HepG2 (cell line): ENCODE results near the gene PRM2. TPM values are rescaled to one million over a fixed set of nuclear protein-coding genes. Genes with fewer than 3 reads are reported as not detected.

Experiments used
- ATF7 ChIP-seq, 2 experiments: fragments of 450-650 bp in 1 of 2; sonication (generic) in 1 of 2; formaldehyde crosslinking in 1 of 2; IDR thresholded peaks; 2 replicates each; pipeline versions ENCODE4 v1.4.0 to v1.6.1; 2016 to 2020; ENCODE audit warnings: antibody characterized with exemption in 1 of 2, mild to moderate bottlenecking in 1 of 2, missing genetic modification reagents in 1 of 2
- DRAP1 ChIP-seq: IDR thresholded peaks from 2 replicates; pipeline ENCODE4 v1.6.1; 2016; ENCODE audit warnings: missing genetic modification reagents, missing compliant biosample characterization
- FOXA3 ChIP-seq: IDR thresholded peaks from 2 replicates; pipeline ENCODE4 v1.6.1; 2016; ENCODE audit warnings: missing genetic modification reagents, missing compliant biosample characterization
- HMGA1 ChIP-seq: sonication (generic); formaldehyde crosslinking; conservative IDR thresholded peaks from 2 replicates; pipeline ENCODE4 v1.4.0; 2020; ENCODE audit warnings: missing genetic modification reagents
- PRDM10 ChIP-seq: sonication (generic); formaldehyde crosslinking; IDR thresholded peaks from 2 replicates; pipeline ENCODE4 v1.4.0; 2020; ENCODE audit warnings: low read depth, missing genetic modification reagents
- REXO4 ChIP-seq: sonication (generic); formaldehyde crosslinking; IDR thresholded peaks from 2 replicates; pipeline ENCODE4 v1.8.0; 2022; ENCODE audit warnings: missing genetic modification reagents, mild to moderate bottlenecking, borderline replicate concordance
- ZBTB38 ChIP-seq: sonication (generic); formaldehyde crosslinking; IDR thresholded peaks from 2 replicates; pipeline ENCODE4 v1.5.1; 2020; ENCODE audit warnings: mild to moderate bottlenecking, missing genetic modification reagents
- ZNF33A ChIP-seq: sonication (generic); formaldehyde crosslinking; IDR thresholded peaks from 2 replicates; pipeline ENCODE4 v1.5.1; 2020; ENCODE audit warnings: missing genetic modification reagents, mild to moderate bottlenecking, moderate library complexity, borderline replicate concordance
- ZNF484 ChIP-seq: sonication (generic); formaldehyde crosslinking; IDR thresholded peaks from 2 replicates; pipeline ENCODE4 v1.5.1; 2020; ENCODE audit warnings: mild to moderate bottlenecking, low read depth, missing genetic modification reagents, borderline replicate concordance
- ZNF646 ChIP-seq: sonication (generic); formaldehyde crosslinking; IDR thresholded peaks from 2 replicates; pipeline ENCODE4 v1.9.0; 2021; ENCODE audit warnings: mild to moderate bottlenecking, missing genetic modification reagents
- ZNF878 ChIP-seq: sonication (generic); formaldehyde crosslinking; IDR thresholded peaks from 2 replicates; pipeline ENCODE4 v1.8.1; 2023; ENCODE audit warnings: mild to moderate bottlenecking, missing genetic modification reagents, moderate library complexity
- polyA plus RNA-seq, 8 experiments: library from polyadenylated mRNA; depleted of rRNA in 3 of 8; stranded (reverse) in 7 of 8; unstranded in 1 of 8; fragments of >200 nt; fragmentation: Illumina TruSeq in 4 of 8; extraction: Trizol in 4 of 8; gene quantifications; 2 replicates each; pipeline versions ENCODE4 v1.2.1 to v1.2.3, GENCODE V29; 2011 to 2016; ENCODE audit warnings: low read depth in 4 of 8, missing spikeins in 1 of 8, mixed read lengths in 1 of 8; ENCODE audit not compliant: insufficient read depth in 1 of 8
- total RNA-seq, 5 experiments: library from RNA; depleted of rRNA; stranded (reverse); fragments of >200 nt; fragmentation: Illumina TruSeq; extraction: Trizol; gene quantifications; 2 replicates each; pipeline ENCODE4 v1.2.3, GENCODE V29; 2016; ENCODE audit warnings: low read depth in 1 of 5
- TF ChIP-seq, protein P1 (sequence below): sonication (generic); formaldehyde crosslinking; IDR thresholded peaks from 2 replicates; pipeline ENCODE4 v1.8.0; 2022; ENCODE audit warnings: missing genetic modification reagents, mild to moderate bottlenecking, inconsistent platforms, borderline replicate concordance
- TF ChIP-seq, protein P2 (sequence below): sonication (generic); formaldehyde crosslinking; IDR thresholded peaks from 2 replicates; pipeline ENCODE4 v1.5.0; 2020; ENCODE audit warnings: mild to moderate bottlenecking, missing genetic modification reagents

Gene PRM2
- total and polyA plus RNA-seq, 2 of the 13 experiments (the other 11 are each of a cell fraction or from before 2014, with no cell fraction given) = 0.54 TPM; not detected in 1

GRCh38 chr16:11308493-11309283 lies 32.4 kb upstream of the PRM2 start (continued):
- TF ChIP-seq DRAP1 (peak; percentile 64; the same call in 1 of the 2 replicates), ZNF33A (no peak), HMGA1 (CRISPR knock-in tag) (no peak), ZNF646 (CRISPR knock-in tag) (no peak), ZBTB38 (CRISPR knock-in tag) (peak; percentile 63), ZNF484 (no peak), REXO4 (no peak), ZNF878 (CRISPR knock-in tag) (peak; percentile 75; the same call in 1 of the 2 replicates), FOXA3 (CRISPR knock-in tag) (peak; percentile 34), PRDM10 (CRISPR knock-in tag) (peak; percentile 40; the same call in 1 of the 2 replicates), ATF7 (IDR thresholded peaks at IDR 0.05) (no peak), ATF7 (CRISPR knock-in tag; IDR thresholded peaks at IDR 0.05) (peak; percentile 74; the same call in 1 of the 2 replicates)
- TF ChIP-seq, protein P1, sequence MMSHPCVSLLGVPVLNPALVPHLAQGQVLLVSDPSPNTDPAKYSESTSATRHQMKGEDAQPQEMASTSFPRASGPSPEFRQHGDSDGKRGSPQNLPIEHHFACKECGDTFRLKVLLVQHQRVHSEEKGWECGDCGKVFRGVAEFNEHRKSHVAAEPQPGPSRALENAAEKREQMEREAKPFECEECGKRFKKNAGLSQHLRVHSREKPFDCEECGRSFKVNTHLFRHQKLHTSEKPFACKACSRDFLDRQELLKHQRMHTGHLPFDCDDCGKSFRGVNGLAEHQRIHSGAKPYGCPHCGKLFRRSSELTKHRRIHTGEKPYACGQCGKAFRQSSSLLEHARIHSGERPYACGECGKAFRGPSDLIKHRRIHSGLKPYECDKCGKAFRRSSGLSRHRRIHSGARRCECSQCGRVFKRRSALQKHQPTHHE (CRISPR knock-in tag) = peak; percentile 72
- TF ChIP-seq, protein P2, sequence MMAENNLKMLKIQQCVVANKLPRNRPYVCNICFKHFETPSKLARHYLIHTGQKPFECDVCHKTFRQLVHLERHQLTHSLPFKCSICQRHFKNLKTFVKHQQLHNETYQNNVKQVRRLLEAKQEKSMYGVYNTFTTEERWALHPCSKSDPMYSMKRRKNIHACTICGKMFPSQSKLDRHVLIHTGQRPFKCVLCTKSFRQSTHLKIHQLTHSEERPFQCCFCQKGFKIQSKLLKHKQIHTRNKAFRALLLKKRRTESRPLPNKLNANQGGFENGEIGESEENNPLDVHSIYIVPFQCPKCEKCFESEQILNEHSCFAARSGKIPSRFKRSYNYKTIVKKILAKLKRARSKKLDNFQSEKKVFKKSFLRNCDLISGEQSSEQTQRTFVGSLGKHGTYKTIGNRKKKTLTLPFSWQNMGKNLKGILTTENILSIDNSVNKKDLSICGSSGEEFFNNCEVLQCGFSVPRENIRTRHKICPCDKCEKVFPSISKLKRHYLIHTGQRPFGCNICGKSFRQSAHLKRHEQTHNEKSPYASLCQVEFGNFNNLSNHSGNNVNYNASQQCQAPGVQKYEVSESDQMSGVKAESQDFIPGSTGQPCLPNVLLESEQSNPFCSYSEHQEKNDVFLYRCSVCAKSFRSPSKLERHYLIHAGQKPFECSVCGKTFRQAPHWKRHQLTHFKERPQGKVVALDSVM (CRISPR knock-in tag) = no peak
